Measurements from ENCODE around the gene PEBP1.
"Not testable (repeated sequence)": the region's sequence is repeated elsewhere in the genome, so short reads cannot be mapped to it uniquely, and the experiment has no call there.

Gene PEBP1

GRCh38 chr12:118120579-118121363 is 15.2 kb upstream of the PEBP1 start:
- Mint-ChIP-seq H3K4me1 (peaks cover 7% of the 10 kb centered on the region), H3K9me3 (no peaks in the 10 kb centered on the region), H3K27ac (peak overlapping the region in 1 of 2 donors; percentile 16), H3K4me3 (no peak overlapping the region), H3K27me3 (no peaks in the 10 kb centered on the region)
- peak; percentile 34 to 43 for DNase-seq
- peak; percentile 53 for ATAC-seq

GRCh38 chr12:118122264-118122663 is 13.7 kb upstream of the PEBP1 start:
- no peaks in the 10 kb centered on the region for H3K27me3 Mint-ChIP-seq
- no peak overlapping the region for H3K4me3 Mint-ChIP-seq
- ATAC-seq (no peak), DNase-seq (no peak)
- peaks cover 7% of the 10 kb centered on the region for H3K4me1 Mint-ChIP-seq
- no peak overlapping the region for H3K27ac Mint-ChIP-seq
- H3K9me3 Mint-ChIP-seq: no peaks in the 10 kb centered on the region

GRCh38 chr12:118124333-118124874 is 11.5 kb upstream of the PEBP1 start:
- H3K4me3 Mint-ChIP-seq: no peak overlapping the region
- no peaks in the 10 kb centered on the region for H3K27me3 Mint-ChIP-seq
- DNase-seq (no peak), ATAC-seq (no peak)
- H3K27ac Mint-ChIP-seq: peak overlapping the region in 1 of 2 donors; percentile 57
- H3K4me1 Mint-ChIP-seq: peaks cover 7% of the 10 kb centered on the region
- no peaks in the 10 kb centered on the region for H3K9me3 Mint-ChIP-seq

GRCh38 chr12:118125743-118126118 is 10.2 kb upstream of the PEBP1 start:
- no peaks in the 10 kb centered on the region for H3K9me3 Mint-ChIP-seq
- H3K27me3 Mint-ChIP-seq: no peaks in the 10 kb centered on the region
- DNase-seq: no peak
- no peak overlapping the region for H3K27ac Mint-ChIP-seq
- H3K4me3 Mint-ChIP-seq: no peak overlapping the region
- peaks cover under 1% of the 10 kb centered on the region for H3K4me1 Mint-ChIP-seq
- no peak for ATAC-seq

GRCh38 chr12:118126119-118126757 is 9.7 kb upstream of the PEBP1 start:
- Mint-ChIP-seq H3K4me3 (no peak overlapping the region), H3K4me1 (no peaks in the 10 kb centered on the region), H3K27me3 (no peaks in the 10 kb centered on the region), H3K9me3 (no peaks in the 10 kb centered on the region), H3K27ac (no peak overlapping the region)
- ATAC-seq (no peak), DNase-seq (no peak)

GRCh38 chr12:118127867-118128266 is 8.1 kb upstream of the PEBP1 start:
- no peaks in the 10 kb centered on the region for H3K9me3 Mint-ChIP-seq
- DNase-seq (no peak), ATAC-seq (no peak)
- no peak overlapping the region for H3K27ac Mint-ChIP-seq
- H3K4me1 Mint-ChIP-seq: peaks cover 6% of the 10 kb centered on the region
- no peaks in the 10 kb centered on the region for H3K27me3 Mint-ChIP-seq
- H3K4me3 Mint-ChIP-seq: no peak overlapping the region

GRCh38 chr12:118129436-118129835 is 6.5 kb upstream of the PEBP1 start:
- DNase-seq, H3K27ac Mint-ChIP-seq, H3K4me3 Mint-ChIP-seq: not testable (repeated sequence)

GRCh38 chr12:118136559-118137003 is 657 bp downstream of the PEBP1 start:
- Mint-ChIP-seq H3K9me3 (no peaks in the 10 kb centered on the region), H3K4me3 (peak overlapping the region; percentile 98), H3K27ac (peak overlapping the region; percentile 96 to 98), H3K4me1 (peaks cover 58% of the 10 kb centered on the region), H3K27me3 (no peaks in the 10 kb centered on the region)
- DNase-seq (peak; percentile 36 to 50), ATAC-seq (peak; percentile 64)

More at GRCh38 chr12:118129436-118129835, 6.5 kb upstream of the PEBP1 start:
- not testable (repeated sequence) for H3K27me3 Mint-ChIP-seq, ATAC-seq, H3K4me1 Mint-ChIP-seq, H3K9me3 Mint-ChIP-seq

GRCh38 chr12:118137148-118137678 is 1.3 kb downstream of the PEBP1 start:
- H3K4me3 Mint-ChIP-seq: peak overlapping the region; percentile 98
- H3K27ac Mint-ChIP-seq: peak overlapping the region; percentile 96 to 98
- H3K9me3 Mint-ChIP-seq: no peaks in the 10 kb centered on the region
- no peak for DNase-seq
- ATAC-seq: no peak
- H3K27me3 Mint-ChIP-seq: no peaks in the 10 kb centered on the region
- H3K4me1 Mint-ChIP-seq: peaks cover 54% of the 10 kb centered on the region

- H3K9me3 Mint-ChIP-seq: no peaks in the 10 kb centered on the region
- no peak for ATAC-seq
- H3K4me3 Mint-ChIP-seq: no peak overlapping the region
Measured at GRCh38 chr12:118140825-118141224, 4.9 kb downstream of the PEBP1 start.

GRCh38 chr12:118144499-118144898 is 8.6 kb downstream of the PEBP1 start:
- no peaks in the 10 kb centered on the region for H3K27me3 Mint-ChIP-seq
- peaks cover 19% of the 10 kb centered on the region for H3K4me1 Mint-ChIP-seq
- ATAC-seq: no peak
- peak overlapping the region in 1 of 2 donors; percentile 93 for H3K27ac Mint-ChIP-seq
- DNase-seq: no peak
- H3K9me3 Mint-ChIP-seq: no peaks in the 10 kb centered on the region
- H3K4me3 Mint-ChIP-seq: no peak overlapping the region

More at GRCh38 chr12:118140825-118141224, 4.9 kb downstream of the PEBP1 start:
- no peak for DNase-seq
- Mint-ChIP-seq H3K4me1 (peaks cover 46% of the 10 kb centered on the region), H3K27me3 (no peaks in the 10 kb centered on the region), H3K27ac (peak overlapping the region in 1 of 2 donors; percentile 84)

- H3K27ac Mint-ChIP-seq: peak overlapping the region in 1 of 2 donors; percentile 36
- DNase-seq (no peak), ATAC-seq (peak; percentile 46)
- peaks cover 16% of the 10 kb centered on the region for H3K4me1 Mint-ChIP-seq
- no peak overlapping the region for H3K4me3 Mint-ChIP-seq
- H3K27me3 Mint-ChIP-seq: no peaks in the 10 kb centered on the region
- no peaks in the 10 kb centered on the region for H3K9me3 Mint-ChIP-seq
Measured at GRCh38 chr12:118145113-118145797, 9.3 kb downstream of the PEBP1 start.

- H3K27ac Mint-ChIP-seq: peak overlapping the region in 1 of 2 donors; percentile 75
- no peak for ATAC-seq
Measured at GRCh38 chr12:118145798-118146156, 9.9 kb downstream of the PEBP1 start.

GRCh38 chr12:118148287-118148686 is 12.4 kb downstream of the PEBP1 start:
- H3K27me3 Mint-ChIP-seq: no peaks in the 10 kb centered on the region
- no peak overlapping the region for H3K27ac Mint-ChIP-seq
- H3K4me1 Mint-ChIP-seq: peaks cover 8% of the 10 kb centered on the region
- H3K4me3 Mint-ChIP-seq: peak overlapping the region in 1 of 2 donors; percentile 5
- ATAC-seq (no peak), DNase-seq (no peak)
- no peaks in the 10 kb centered on the region for H3K9me3 Mint-ChIP-seq

More at GRCh38 chr12:118145798-118146156, 9.9 kb downstream of the PEBP1 start:
- Mint-ChIP-seq H3K9me3 (no peaks in the 10 kb centered on the region), H3K27me3 (no peaks in the 10 kb centered on the region), H3K4me3 (no peak overlapping the region), H3K4me1 (peaks cover 15% of the 10 kb centered on the region)
- no peak for DNase-seq

- no peak overlapping the region for H3K27ac Mint-ChIP-seq
Measured at GRCh38 chr12:118150625-118151024, 14.7 kb downstream of the PEBP1 start.

More at GRCh38 chr12:118150625-118151024, 14.7 kb downstream of the PEBP1 start:
- H3K4me1 Mint-ChIP-seq: peaks cover under 1% of the 10 kb centered on the region
- H3K27me3 Mint-ChIP-seq: no peaks in the 10 kb centered on the region
- ATAC-seq: no peak
- H3K4me3 Mint-ChIP-seq: no peak overlapping the region
- no peak for DNase-seq
- H3K9me3 Mint-ChIP-seq: no peaks in the 10 kb centered on the region
